Endothelial cell of umbilical vein (primary cell): ENCODE data around the gene IFITM10. TPM values are rescaled to one million over a fixed set of nuclear protein-coding genes. Genes with fewer than 3 reads are reported as not detected.

Experiments
- BruUV-seq: library from RNA; stranded (reverse); fragments of 400-500 nt; replicated peaks from 2 replicates; lab custom pipeline; 2021; lab: Mats Ljungman, UMichigan
- CTCF ChIA-PET: fragments of 300-600, 350-600 bp; sonication (Branson Sonifier 250); formaldehyde crosslinking; loops from one replicate; lab custom pipeline; 2021; ENCODE audit warnings: antibody characterized with exemption, inconsistent platforms; lab: Charles Lee
- POLR2A ChIA-PET: fragments of 300-600, 350-600 bp; sonication (Branson Sonifier 250); formaldehyde crosslinking; loops from one replicate; lab custom pipeline; 2021; ENCODE audit warnings: antibody characterized with exemption, inconsistent platforms; lab: Charles Lee
- DNase-seq: peaks from one replicate; pipeline ENCODE4 v3.0.0-alpha.2; 2011; ENCODE audit warnings: low read depth, low spot score
- FAIRE-seq: peaks from 2 replicates; lab custom pipeline; 2011; peaks lifted over from hg19 to GRCh38; lab: Jason Lieb, UNC
- H2AFZ ChIP-seq: 2 replicates; pipeline ENCODE4 v1.6.0; 2012; ENCODE audit warnings: low read depth, low read length, control low read depth, inconsistent platforms
- H3K27ac ChIP-seq: 2 replicates; pipeline ENCODE4 v1.5.1; 2011; ENCODE audit warnings: low read depth, mild to moderate bottlenecking, control low read depth, low read length, moderate library complexity; ENCODE audit not compliant: insufficient read depth
- H3K27me3 ChIP-seq, 2 experiments: 2 replicates each; pipeline versions ENCODE4 v1.6.0 to v1.6.1; 2011; ENCODE audit warnings: low read length in 2 of 2, mixed read lengths in 1 of 2; ENCODE audit not compliant: control insufficient read depth in 2 of 2, insufficient read depth in 2 of 2
- H3K36me3 ChIP-seq, 2 experiments: 2 replicates in 1 of 2; 3 replicates in 1 of 2; pipeline ENCODE4 v1.5.1; 2011; ENCODE audit warnings: low read length in 2 of 2, mild to moderate bottlenecking in 1 of 2, moderate library complexity in 1 of 2; ENCODE audit not compliant: control insufficient read depth in 2 of 2, insufficient read depth in 2 of 2; ENCODE audit errors: extremely low read depth in 1 of 2
- H3K4me1 ChIP-seq: 3 replicates; pipeline ENCODE4 v1.5.1; 2011; ENCODE audit warnings: mild to moderate bottlenecking, low read length; ENCODE audit not compliant: control insufficient read depth, insufficient read depth; ENCODE audit errors: extremely low read depth
- H3K4me2 ChIP-seq: 2 replicates; pipeline ENCODE4 v1.6.1; 2011; ENCODE audit warnings: low read length, control low read depth, mixed read lengths; ENCODE audit not compliant: insufficient read depth
- H3K4me3 ChIP-seq, 3 experiments: fragments of 200-600 bp in 1 of 3; sonication (generic), shearing (Covaris generic) in 1 of 3; replicated peaks in 1 of 3; 2 replicates each; pipeline ENCODE4 v1.5.1; 2011 to 2016; ENCODE audit warnings: control low read depth in 3 of 3, low read length in 3 of 3, mild to moderate bottlenecking in 2 of 3, inconsistent platforms in 1 of 3, low read depth in 1 of 3, moderate library complexity in 1 of 3; ENCODE audit not compliant: insufficient read depth in 1 of 3
- H3K79me2 ChIP-seq: 2 replicates; pipeline ENCODE4 v1.6.0; 2012; ENCODE audit warnings: low read length, inconsistent platforms; ENCODE audit not compliant: control insufficient read depth, insufficient read depth
- H3K9ac ChIP-seq: replicated peaks from 2 replicates; pipeline ENCODE3; 2011; ENCODE audit warnings: low read length, control low read depth; ENCODE audit not compliant: insufficient read depth; ENCODE audit errors: extremely low read depth
- H3K9me1 ChIP-seq: replicated peaks from 3 replicates; pipeline ENCODE4 v1.6.0; 2011; ENCODE audit warnings: mild to moderate bottlenecking, low read length; ENCODE audit not compliant: control insufficient read depth, insufficient read depth; ENCODE audit errors: extremely low read depth
- H3K9me3 ChIP-seq: replicated peaks from 2 replicates; pipeline ENCODE4 v1.5.1; 2012; ENCODE audit warnings: low read length, inconsistent platforms; ENCODE audit not compliant: control insufficient read depth, insufficient read depth
- H4K20me1 ChIP-seq: replicated peaks from 2 replicates; pipeline ENCODE3; 2011; ENCODE audit warnings: mild to moderate bottlenecking, low read length; ENCODE audit not compliant: control insufficient read depth, insufficient read depth; ENCODE audit errors: extremely low read depth
- CTCF ChIP-seq, 2 donors: IDR thresholded peaks; 1 replicate in 1 of 2; 2 replicates in 1 of 2; pipeline ENCODE4 v1.5.1; 2011; ENCODE audit warnings: low read length in 2 of 2, mild to moderate bottlenecking in 2 of 2, moderate library complexity in 2 of 2, control low read depth in 1 of 2, inconsistent platforms in 1 of 2, low read depth in 1 of 2; ENCODE audit not compliant: insufficient read depth in 1 of 2; ENCODE audit errors: extremely low read depth in 1 of 2
- EZH2 ChIP-seq: IDR thresholded peaks from 2 replicates; pipeline ENCODE4 v1.6.1; 2012; ENCODE audit warnings: borderline replicate concordance, low read depth, mild to moderate bottlenecking, moderate library complexity, low read length, inconsistent platforms; ENCODE audit not compliant: severe bottlenecking
- FOS ChIP-seq: IDR thresholded peaks from 2 replicates; pipeline ENCODE4 v1.6.1; 2011; ENCODE audit warnings: mild to moderate bottlenecking, low read length, moderate library complexity, borderline replicate concordance; ENCODE audit not compliant: insufficient read depth
- GATA2 ChIP-seq: IDR thresholded peaks from 2 replicates; pipeline ENCODE4 v1.7.0; 2011; ENCODE audit warnings: low read depth, mild to moderate bottlenecking, moderate library complexity, mixed read lengths, low read length; ENCODE audit not compliant: insufficient read length, insufficient read depth
- JUN ChIP-seq: IDR thresholded peaks from 2 replicates; pipeline ENCODE4 v1.6.1; 2011; ENCODE audit warnings: borderline replicate concordance, low read depth; ENCODE audit not compliant: insufficient read length, insufficient read depth
- MAX ChIP-seq: IDR thresholded peaks from 2 replicates; pipeline ENCODE4 v1.6.1; 2011; ENCODE audit not compliant: insufficient read depth, insufficient read length
- MYC ChIP-seq: IDR thresholded peaks from one replicate; pipeline ENCODE4 v1.6.1; 2011; ENCODE audit warnings: mild to moderate bottlenecking, low read depth, low read length
- POLR2A ChIP-seq: IDR thresholded peaks from 2 replicates; pipeline ENCODE4 v1.6.1; 2012; ENCODE audit warnings: low read depth, mild to moderate bottlenecking, control low read depth, low read length
- POLR2AphosphoS5 ChIP-seq: IDR thresholded peaks from 2 replicates; pipeline ENCODE4 v1.6.1; 2012; ENCODE audit warnings: low read depth, mild to moderate bottlenecking, control low read depth, low read length, moderate library complexity; ENCODE audit not compliant: insufficient read depth
- dilution Hi-C: fragments of 300-500 bp; cut with MboI; formaldehyde crosslinking; loops from one replicate; pipeline ENCODE4 v1.15.0; 2019; ENCODE audit warnings: low sequenced_read_pairs; ENCODE audit not compliant: extremely low pct_ligation_motif_present
- intact Hi-C: fragments of 100-400 bp; cut with micrococcal nuclease; formaldehyde crosslinking; loops from one replicate; pipeline ENCODE4 v1.10.0; 2022
- polyA plus RNA-seq, 4 experiments: library from polyadenylated mRNA; depleted of rRNA in 3 of 4; stranded (reverse) in 3 of 4; unstranded in 1 of 4; fragments of >200 nt; gene quantifications; 2 replicates each; pipeline versions ENCODE4 v1.2.1 to v1.2.3, GENCODE V29; 2011 to 2012; ENCODE audit warnings: missing spikeins in 1 of 4
- total RNA-seq: library from RNA; stranded (reverse); gene quantifications from 2 replicates; pipeline ENCODE4 v1.2.3, GENCODE V29; 2021

The IFITM10 gene
- total and polyA plus RNA-seq, 2 donors (not counting 3 experiments of a cell fraction or from before 2014, with no cell fraction given): 0.04 to 0.66 TPM

GRCh38 chr11:1702506-1702905 is 47.9 kb downstream of the IFITM10 start:
- Histone ChIP-seq H2AFZ (no peak overlapping the region), H3K36me3 (no peaks in the 10 kb centered on the region), H3K4me1 (no peaks in the 10 kb centered on the region), H3K79me2 (no peaks in the 10 kb centered on the region), H3K27me3 (no peaks in the 10 kb centered on the region), H3K27ac (no peak overlapping the region), H3K9me1 (no peaks in the 10 kb centered on the region), H3K4me2 (no peak overlapping the region), H3K9ac (no peak overlapping the region), H3K4me3 (no peak overlapping the region), H3K9me3 (no peaks in the 10 kb centered on the region), H4K20me1 (no peaks in the 10 kb centered on the region)
- DNase-seq (no peak), FAIRE-seq (no peak)
- no peak for TF ChIP-seq JUN
- no peak for TF ChIP-seq POLR2A
- no peak for TF ChIP-seq CTCF (IDR thresholded peaks at IDR 0.05; ENCODE audit: extremely low read depth in 1 of 2, insufficient read depth in 1 of 2, low read depth in 1 of 2, low read length in 2 of 2)
- no peak for TF ChIP-seq EZH2
- no peak for TF ChIP-seq GATA2
- TF ChIP-seq FOS: no peak
- TF ChIP-seq MAX: no peak
- no peak for TF ChIP-seq MYC
- no peak for TF ChIP-seq POLR2AphosphoS5
- dilution Hi-C loops (no loop called here), intact Hi-C loops (no loop called here)
- no TSS peak for BruUV-seq
- CTCF ChIA-PET: interaction anchor here (3.2 kb wide), 1 partner anchor 50 kb away, joined by 21 read pairs; no protein-coding TSS in a partner anchor
- POLR2A ChIA-PET: no interaction called here
